ENCODE measurements around the gene MTHFD1L.

Gene MTHFD1L

GRCh38 chr6:151088963-151089362 lies 223.5 kb downstream of the MTHFD1L start:
- no peak overlapping the region for H3K9ac ChIP-seq
- H3K4me2 ChIP-seq, result no peak overlapping the region
- H3K79me2 ChIP-seq (ENCODE audit: insufficient read depth, low read depth), result no peaks in the 10 kb centered on the region
- no peak overlapping the region for H3K27ac ChIP-seq
- no peaks in the 10 kb centered on the region for H3K4me1 ChIP-seq (ENCODE audit: low read depth, poor library complexity, severe bottlenecking)
- H4K20me1 ChIP-seq (ENCODE audit: insufficient read depth), result no peaks in the 10 kb centered on the region
- TF ChIP-seq CTCF (conservative IDR thresholded peaks at IDR 0.05; ENCODE audit: low read depth, low read length), result no peak
- no peaks in the 10 kb centered on the region for H3K36me3 ChIP-seq (ENCODE audit: insufficient read depth)
- no peaks in the 10 kb centered on the region for H3K27me3 ChIP-seq (ENCODE audit: insufficient read depth, low read depth)
- no peak overlapping the region for H2AFZ ChIP-seq (ENCODE audit: low read depth)
- no peak overlapping the region for H3K4me3 ChIP-seq (IDR thresholded peaks at IDR 0.05; ENCODE audit: insufficient read depth, low read depth, low read length)

- Histone ChIP-seq H2AFZ (ENCODE audit: low read depth) (no peak overlapping the region), H3K79me2 (ENCODE audit: insufficient read depth, low read depth) (no peaks in the 10 kb centered on the region), H3K27me3 (ENCODE audit: insufficient read depth, low read depth) (no peaks in the 10 kb centered on the region), H3K36me3 (ENCODE audit: insufficient read depth) (no peaks in the 10 kb centered on the region), H4K20me1 (ENCODE audit: insufficient read depth) (no peaks in the 10 kb centered on the region), H3K4me3 (IDR thresholded peaks at IDR 0.05; ENCODE audit: insufficient read depth, low read depth, low read length) (no peak overlapping the region), H3K27ac (no peak overlapping the region), H3K9ac (no peak overlapping the region), H3K4me2 (no peak overlapping the region), H3K4me1 (ENCODE audit: low read depth, poor library complexity, severe bottlenecking) (no peaks in the 10 kb centered on the region)
- no peak for TF ChIP-seq CTCF (conservative IDR thresholded peaks at IDR 0.05; ENCODE audit: low read depth, low read length)
These were observed 224.5 kb downstream of the MTHFD1L start for GRCh38 chr6:151089978-151090377.

- no peak for TF ChIP-seq CTCF (conservative IDR thresholded peaks at IDR 0.05; ENCODE audit: low read depth, low read length)
- Histone ChIP-seq H3K4me3 (IDR thresholded peaks at IDR 0.05; ENCODE audit: insufficient read depth, low read depth, low read length) (no peak overlapping the region), H3K79me2 (ENCODE audit: insufficient read depth, low read depth) (no peaks in the 10 kb centered on the region), H3K27ac (no peak overlapping the region), H3K4me2 (no peak overlapping the region), H3K9ac (no peak overlapping the region), H3K36me3 (ENCODE audit: insufficient read depth) (no peaks in the 10 kb centered on the region), H3K27me3 (ENCODE audit: insufficient read depth, low read depth) (no peaks in the 10 kb centered on the region), H4K20me1 (ENCODE audit: insufficient read depth) (no peaks in the 10 kb centered on the region), H2AFZ (ENCODE audit: low read depth) (no peak overlapping the region), H3K4me1 (ENCODE audit: low read depth, poor library complexity, severe bottlenecking) (peaks cover 8% of the 10 kb centered on the region)
These were observed 226.1 kb downstream of the MTHFD1L start for GRCh38 chr6:151091571-151091970.

- Histone ChIP-seq H3K9ac (no peak overlapping the region), H3K27ac (no peak overlapping the region), H3K79me2 (ENCODE audit: insufficient read depth, low read depth) (no peaks in the 10 kb centered on the region), H3K4me3 (IDR thresholded peaks at IDR 0.05; ENCODE audit: insufficient read depth, low read depth, low read length) (no peak overlapping the region), H3K4me2 (no peak overlapping the region), H3K4me1 (ENCODE audit: low read depth, poor library complexity, severe bottlenecking) (peaks cover 19% of the 10 kb centered on the region), H2AFZ (ENCODE audit: low read depth) (no peak overlapping the region), H4K20me1 (ENCODE audit: insufficient read depth) (no peaks in the 10 kb centered on the region), H3K27me3 (ENCODE audit: insufficient read depth, low read depth) (no peaks in the 10 kb centered on the region), H3K36me3 (ENCODE audit: insufficient read depth) (no peaks in the 10 kb centered on the region)
- TF ChIP-seq CTCF (conservative IDR thresholded peaks at IDR 0.05; ENCODE audit: low read depth, low read length), result no peak
These were observed 227.1 kb downstream of the MTHFD1L start for GRCh38 chr6:151092591-151092990.

Data from KMS-11 (cell line).